ENCODE measurements around the gene JPH2. TPM values are rescaled to one million over a fixed set of nuclear protein-coding genes. Genes with fewer than 3 reads are reported as not detected.

The JPH2 gene
- total RNA-seq, 1 donor = under 0.01 TPM

- DNase-seq (ENCODE audit: low read depth) = no peak
- TF ChIP-seq CTCF (IDR thresholded peaks at IDR 0.05; ENCODE audit: insufficient read depth, low read length) = no peak
- no peak overlapping the region for H3K4me3 ChIP-seq (ENCODE audit: low read depth, low read length)
Measured at GRCh38 chr20:44098657-44099056, 88.3 kb downstream of the JPH2 start.

- no peak overlapping the region for H3K4me3 ChIP-seq (ENCODE audit: low read depth, low read length)
- TF ChIP-seq CTCF (IDR thresholded peaks at IDR 0.05; ENCODE audit: insufficient read depth, low read length) = no peak
- DNase-seq (ENCODE audit: low read depth) = no peak
Measured at GRCh38 chr20:44098256-44098630, 88.7 kb downstream of the JPH2 start.

- DNase-seq (ENCODE audit: low read depth) = peak; percentile 71
- H3K4me3 ChIP-seq (ENCODE audit: low read depth, low read length) = no peak overlapping the region
- no peak for TF ChIP-seq CTCF (IDR thresholded peaks at IDR 0.05; ENCODE audit: insufficient read depth, low read length)
Measured at GRCh38 chr20:44097521-44098255, 89.3 kb downstream of the JPH2 start.

- no peak for DNase-seq (ENCODE audit: low read depth)
- TF ChIP-seq CTCF (IDR thresholded peaks at IDR 0.05; ENCODE audit: insufficient read depth, low read length) = no peak
- no peak overlapping the region for H3K4me3 ChIP-seq (ENCODE audit: low read depth, low read length)
Measured at GRCh38 chr20:44095831-44096230, 91.2 kb downstream of the JPH2 start.

GRCh38 chr20:44093249-44093582 lies 93.8 kb downstream of the JPH2 start:
- TF ChIP-seq CTCF (IDR thresholded peaks at IDR 0.05; ENCODE audit: insufficient read depth, low read length) = no peak
- H3K4me3 ChIP-seq (ENCODE audit: low read depth, low read length) = no peak overlapping the region
- no peak for DNase-seq (ENCODE audit: low read depth)

GRCh38 chr20:44092551-44093248 lies 94.3 kb downstream of the JPH2 start:
- DNase-seq (ENCODE audit: low read depth) = peak; percentile 69
- TF ChIP-seq CTCF (IDR thresholded peaks at IDR 0.05; ENCODE audit: insufficient read depth, low read length) = peak; percentile 62
- H3K4me3 ChIP-seq (ENCODE audit: low read depth, low read length) = no peak overlapping the region

Measured in fibroblast of the aortic adventitia (primary cell).